BLaER1 (cell line): ENCODE results near the gene ZNRF2.
"Not testable (repeated sequence)": the region's sequence is repeated elsewhere in the genome, so short reads cannot be mapped to it uniquely, and the experiment has no call there.

Source experiments
- H3K27ac ChIP-seq: shearing (Covaris generic); formaldehyde crosslinking; 2 replicates; pipeline ENCODE4 v1.8.1; 2022
- H3K27me3 ChIP-seq: shearing (Covaris generic); formaldehyde crosslinking; 2 replicates; pipeline ENCODE4 v1.8.1; 2022
- H3K36me3 ChIP-seq: shearing (Covaris generic); formaldehyde crosslinking; 2 replicates; pipeline ENCODE4 v1.8.1; 2022
- H3K4me1 ChIP-seq: shearing (Covaris generic); formaldehyde crosslinking; 2 replicates; pipeline ENCODE4 v1.8.1; 2022
- H3K4me2 ChIP-seq: shearing (Covaris generic); formaldehyde crosslinking; 2 replicates; pipeline ENCODE4 v1.8.1; 2022
- H3K4me3 ChIP-seq: shearing (Covaris generic); formaldehyde crosslinking; 2 replicates; pipeline ENCODE4 v1.8.1; 2022
- H3K9ac ChIP-seq: shearing (Covaris generic); formaldehyde crosslinking; 2 replicates; pipeline ENCODE4 v1.8.1; 2022
- H3K9me3 ChIP-seq: shearing (Covaris generic); formaldehyde crosslinking; 2 replicates; pipeline ENCODE4 v1.8.1; 2022
- H4K20me1 ChIP-seq: shearing (Covaris generic); formaldehyde crosslinking; 2 replicates; pipeline ENCODE4 v1.8.1; 2022
- Cebpa-rat ChIP-seq: shearing (Covaris generic); IDR thresholded peaks from 2 replicates; pipeline ENCODE4 v1.8.1; 2022

The ZNRF2 gene

GRCh38 chr7:30285536-30286284, 1.3 kb downstream of the ZNRF2 start:
- Histone ChIP-seq H3K4me1 (peaks cover 59% of the 10 kb centered on the region), H3K4me3 (peak overlapping the region; percentile 91), H3K9ac (peak overlapping the region; percentile 99), H3K27me3 (no peaks in the 10 kb centered on the region), H3K27ac (peak overlapping the region; percentile 100), H3K4me2 (peak overlapping the region; percentile 91), H3K9me3 (no peaks in the 10 kb centered on the region), H3K36me3 (no peaks in the 10 kb centered on the region), H4K20me1 (peaks cover 71% of the 10 kb centered on the region)
- no peak for TF ChIP-seq Cebpa-rat

- no peaks in the 10 kb centered on the region for H3K36me3 ChIP-seq
- peak overlapping the region; percentile 99 for H3K9ac ChIP-seq
- H3K27ac ChIP-seq = peak overlapping the region; percentile 100
- TF ChIP-seq Cebpa-rat = no peak
- peak overlapping the region; percentile 91 for H3K4me2 ChIP-seq
- H3K4me1 ChIP-seq = peaks cover 56% of the 10 kb centered on the region
- H3K9me3 ChIP-seq = no peaks in the 10 kb centered on the region
- H3K4me3 ChIP-seq = peak overlapping the region; percentile 91
- peaks cover 81% of the 10 kb centered on the region for H4K20me1 ChIP-seq
- no peaks in the 10 kb centered on the region for H3K27me3 ChIP-seq
These were observed 2.4 kb downstream of the ZNRF2 start for GRCh38 chr7:30286749-30287148.

GRCh38 chr7:30287625-30288024, 3.2 kb downstream of the ZNRF2 start:
- Histone ChIP-seq H4K20me1 (peaks cover 80% of the 10 kb centered on the region), H3K9ac (peak overlapping the region; percentile 99), H3K4me3 (peak overlapping the region; percentile 91), H3K4me1 (peaks cover 58% of the 10 kb centered on the region), H3K4me2 (peak overlapping the region; percentile 91)
- not testable (repeated sequence) for H3K36me3 ChIP-seq, H3K27ac ChIP-seq, H3K27me3 ChIP-seq, H3K9me3 ChIP-seq

GRCh38 chr7:30289634-30290033, 5.2 kb downstream of the ZNRF2 start:
- Histone ChIP-seq H3K4me1 (peaks cover 56% of the 10 kb centered on the region), H3K4me2 (peak overlapping the region; percentile 40), H4K20me1 (peaks cover 86% of the 10 kb centered on the region)
- H3K36me3 ChIP-seq, H3K27me3 ChIP-seq, H3K9me3 ChIP-seq, H3K9ac ChIP-seq, H3K4me3 ChIP-seq, H3K27ac ChIP-seq: not testable (repeated sequence)

- peaks cover 63% of the 10 kb centered on the region for H3K4me1 ChIP-seq
- not testable (repeated sequence) for H3K36me3 ChIP-seq, H3K27me3 ChIP-seq, H3K4me3 ChIP-seq, H3K27ac ChIP-seq, H3K9ac ChIP-seq, H3K9me3 ChIP-seq
- H4K20me1 ChIP-seq = peaks cover 93% of the 10 kb centered on the region
- peak overlapping the region; percentile 40 for H3K4me2 ChIP-seq
These were observed 5.9 kb downstream of the ZNRF2 start for GRCh38 chr7:30290317-30290716.

- H3K27ac ChIP-seq, H3K9me3 ChIP-seq, H3K36me3 ChIP-seq, H3K27me3 ChIP-seq, H3K9ac ChIP-seq, H3K4me3 ChIP-seq: not testable (repeated sequence)
- peaks cover 75% of the 10 kb centered on the region for H3K4me1 ChIP-seq
- H4K20me1 ChIP-seq = peaks cover 99% of the 10 kb centered on the region
- peak overlapping the region; percentile 26; the same call in 1 of the 2 replicates for H3K4me2 ChIP-seq
These were observed 8.1 kb downstream of the ZNRF2 start for GRCh38 chr7:30292416-30293038.

- H3K9ac ChIP-seq, H3K4me3 ChIP-seq, H3K4me2 ChIP-seq, H3K27ac ChIP-seq, H3K27me3 ChIP-seq: not testable (repeated sequence)
- H3K9me3 ChIP-seq = peaks cover 15% of the 10 kb centered on the region
- H3K36me3 ChIP-seq = peaks cover 19% of the 10 kb centered on the region; the same call in 1 of the 2 replicates
- H3K4me1 ChIP-seq = peaks cover 55% of the 10 kb centered on the region
- peaks cover 99% of the 10 kb centered on the region for H4K20me1 ChIP-seq
These were observed 11.9 kb downstream of the ZNRF2 start for GRCh38 chr7:30296304-30296703.

- H3K4me3 ChIP-seq, H3K9ac ChIP-seq, H3K27me3 ChIP-seq, H3K4me2 ChIP-seq, H3K27ac ChIP-seq: not testable (repeated sequence)
- Histone ChIP-seq H3K9me3 (peaks cover 15% of the 10 kb centered on the region), H4K20me1 (peaks cover 99% of the 10 kb centered on the region), H3K36me3 (peaks cover 27% of the 10 kb centered on the region; the same call in 1 of the 2 replicates), H3K4me1 (peaks cover 50% of the 10 kb centered on the region)
These were observed 13.1 kb downstream of the ZNRF2 start for GRCh38 chr7:30297499-30297898.

- H3K9me3 ChIP-seq = peaks cover 15% of the 10 kb centered on the region
- H3K4me3 ChIP-seq, H3K4me2 ChIP-seq, H3K27me3 ChIP-seq, H3K27ac ChIP-seq, H3K9ac ChIP-seq: not testable (repeated sequence)
- H3K36me3 ChIP-seq = peaks cover 26% of the 10 kb centered on the region; the same call in 1 of the 2 replicates
- H4K20me1 ChIP-seq = peaks cover 99% of the 10 kb centered on the region
- peaks cover 53% of the 10 kb centered on the region for H3K4me1 ChIP-seq
These were observed 14.0 kb downstream of the ZNRF2 start for GRCh38 chr7:30298409-30298808.

GRCh38 chr7:30301751-30302150, 17.4 kb downstream of the ZNRF2 start:
- H3K4me1 ChIP-seq = peaks cover 40% of the 10 kb centered on the region
- no peaks in the 10 kb centered on the region for H3K27me3 ChIP-seq
- H3K36me3 ChIP-seq = peaks cover 25% of the 10 kb centered on the region; the same call in 1 of the 2 replicates
- TF ChIP-seq Cebpa-rat = no peak
- no peak overlapping the region for H3K9ac ChIP-seq
- H3K4me2 ChIP-seq = no peak overlapping the region
- no peak overlapping the region for H3K4me3 ChIP-seq
- peaks cover 99% of the 10 kb centered on the region for H4K20me1 ChIP-seq
- H3K27ac ChIP-seq = no peak overlapping the region
- H3K9me3 ChIP-seq = peaks cover 18% of the 10 kb centered on the region
